DND-41 (cell line): ENCODE data around the gene POU2AF2.
A peak's percentile ranks its signal among the peaks of the same experiment; 100 is the strongest.

Source experiments
- ATAC-seq: fragments of 200-7000 bp; cut with Tn5 transposase; 3 replicates; pipeline ENCODE4 v1.9.1; 2021; ENCODE audit warnings: low read depth; ENCODE audit not compliant: insufficient read depth
- DNase-seq: peaks from one replicate; pipeline ENCODE4 v3.0.0-alpha.2; 2020
- H2AFZ ChIP-seq: 2 replicates; pipeline ENCODE4 v1.6.0; 2012; ENCODE audit warnings: low read depth, low read length
- H3K27ac ChIP-seq: 2 replicates; pipeline ENCODE4 v1.5.1; 2012; ENCODE audit warnings: low read length, inconsistent platforms
- H3K27me3 ChIP-seq: fragments of 200-600 bp; sonication (generic); 2 replicates; pipeline ENCODE4 v1.6.0; 2012; ENCODE audit warnings: low read length, mild to moderate bottlenecking, inconsistent platforms; ENCODE audit not compliant: insufficient read depth, poor library complexity
- H3K36me3 ChIP-seq: 2 replicates; pipeline ENCODE4 v1.5.1; 2012; ENCODE audit warnings: low read length, inconsistent platforms; ENCODE audit not compliant: insufficient read depth
- H3K4me1 ChIP-seq: 2 replicates; pipeline ENCODE4 v1.5.1; 2012; ENCODE audit warnings: mild to moderate bottlenecking, low read length; ENCODE audit not compliant: insufficient read depth
- H3K4me2 ChIP-seq: 2 replicates; pipeline ENCODE4 v1.6.0; 2012; ENCODE audit warnings: mild to moderate bottlenecking, moderate library complexity, low read length, inconsistent platforms; ENCODE audit not compliant: insufficient read depth
- H3K4me3 ChIP-seq, 2 experiments: fragments of 200-600 bp in 1 of 2; shearing (Covaris generic) in 1 of 2; 2 replicates each; pipeline ENCODE4 v1.5.1; 2012 to 2016; ENCODE audit warnings: inconsistent platforms in 2 of 2, low read length in 2 of 2, mild to moderate bottlenecking in 2 of 2, low read depth in 1 of 2, moderate library complexity in 1 of 2
- H3K79me2 ChIP-seq: 2 replicates; pipeline ENCODE4 v1.6.0; 2012; ENCODE audit warnings: low read length, inconsistent platforms; ENCODE audit not compliant: insufficient read depth
- H3K9ac ChIP-seq: 2 replicates; pipeline ENCODE4 v1.6.0; 2012; ENCODE audit warnings: low read depth, mild to moderate bottlenecking, inconsistent platforms, low read length, moderate library complexity
- H3K9me3 ChIP-seq: 2 replicates; pipeline ENCODE4 v1.5.1; 2012; ENCODE audit warnings: low read length, moderate library complexity, mild to moderate bottlenecking, inconsistent platforms; ENCODE audit not compliant: insufficient read depth, severe bottlenecking
- H4K20me1 ChIP-seq: 2 replicates; pipeline ENCODE4 v1.6.0; 2012; ENCODE audit warnings: low read length; ENCODE audit not compliant: insufficient read depth
- CTCF ChIP-seq: IDR thresholded peaks from 2 replicates; pipeline ENCODE4 v1.5.1; 2012; ENCODE audit warnings: borderline replicate concordance, low read length, moderate library complexity, mild to moderate bottlenecking; ENCODE audit not compliant: poor library complexity, severe bottlenecking; ENCODE audit errors: extremely low read depth
- EZH2 ChIP-seq: IDR thresholded peaks from 3 replicates; pipeline ENCODE4 v1.6.1; 2012; ENCODE audit warnings: borderline replicate concordance, low read depth, mild to moderate bottlenecking, moderate library complexity, low read length, inconsistent platforms; ENCODE audit not compliant: severe bottlenecking

Gene POU2AF2

GRCh38 chr11:111229604-111230003 is 15.9 kb upstream of the POU2AF2 start:
- Histone ChIP-seq H3K4me3 (no peak overlapping the region), H3K27me3 (peaks cover 6% of the 10 kb centered on the region), H3K9ac (no peak overlapping the region), H3K36me3 (no peaks in the 10 kb centered on the region), H3K79me2 (no peaks in the 10 kb centered on the region), H3K27ac (no peak overlapping the region), H3K4me1 (peaks cover 9% of the 10 kb centered on the region), H4K20me1 (no peaks in the 10 kb centered on the region), H3K4me2 (no peak overlapping the region), H3K9me3 (no peaks in the 10 kb centered on the region), H2AFZ (no peak overlapping the region)
- DNase-seq (peak; percentile 50), ATAC-seq (peak; percentile 62)
- TF ChIP-seq CTCF: no peak
- no peak for TF ChIP-seq EZH2

GRCh38 chr11:111230122-111230465 is 15.4 kb upstream of the POU2AF2 start:
- H3K27me3 ChIP-seq: peaks cover 6% of the 10 kb centered on the region
- H3K79me2 ChIP-seq: no peaks in the 10 kb centered on the region
- H3K9me3 ChIP-seq: no peaks in the 10 kb centered on the region
- no peak overlapping the region for H3K27ac ChIP-seq
- H3K4me2 ChIP-seq: peak overlapping the region; percentile 50; the same call in 1 of the 2 replicates
- no peaks in the 10 kb centered on the region for H4K20me1 ChIP-seq
- no peak overlapping the region for H3K9ac ChIP-seq
- no peak for TF ChIP-seq EZH2
- TF ChIP-seq CTCF: no peak
- no peak overlapping the region for H3K4me3 ChIP-seq
- peaks cover 9% of the 10 kb centered on the region for H3K4me1 ChIP-seq
- ATAC-seq (peak; percentile 68), DNase-seq (no peak)
- H2AFZ ChIP-seq: no peak overlapping the region
- H3K36me3 ChIP-seq: no peaks in the 10 kb centered on the region

- Histone ChIP-seq H2AFZ (no peak overlapping the region), H3K4me2 (no peak overlapping the region), H3K9ac (no peak overlapping the region), H3K9me3 (no peaks in the 10 kb centered on the region), H3K27me3 (peaks cover 10% of the 10 kb centered on the region), H3K79me2 (no peaks in the 10 kb centered on the region), H3K4me1 (peaks cover 9% of the 10 kb centered on the region), H4K20me1 (no peaks in the 10 kb centered on the region), H3K27ac (no peak overlapping the region), H3K4me3 (no peak overlapping the region), H3K36me3 (no peaks in the 10 kb centered on the region)
- ATAC-seq (no peak), DNase-seq (no peak)
- TF ChIP-seq CTCF: no peak
Measured at GRCh38 chr11:111231836-111232235, 13.7 kb upstream of the POU2AF2 start.

GRCh38 chr11:111236383-111236782 is 9.1 kb upstream of the POU2AF2 start:
- Histone ChIP-seq H3K27ac (no peak overlapping the region), H3K27me3 (peaks cover 16% of the 10 kb centered on the region), H3K79me2 (no peaks in the 10 kb centered on the region), H3K9ac (no peak overlapping the region), H4K20me1 (no peaks in the 10 kb centered on the region), H3K4me2 (no peak overlapping the region), H3K4me1 (no peaks in the 10 kb centered on the region), H3K4me3 (no peak overlapping the region), H3K9me3 (no peaks in the 10 kb centered on the region), H3K36me3 (no peaks in the 10 kb centered on the region), H2AFZ (no peak overlapping the region)
- ATAC-seq (no peak), DNase-seq (no peak)
- TF ChIP-seq EZH2 (no peak), CTCF (no peak)
